Smooth muscle cell (in vitro differentiated cells): ENCODE results near the gene LEPROT. TPM values are rescaled to one million over a fixed set of nuclear protein-coding genes. Genes with fewer than 3 reads are reported as not detected.

ENCODE experiments used
- DNase-seq: peaks from one replicate; lab custom pipeline; 2025; ENCODE audit not compliant: unreplicated experiment; lab: John Stamatoyannopoulos, UW
- H2AFZ ChIP-seq: fragments of 200-600 bp; sonication (generic); 2 replicates; pipeline ENCODE4 v1.6.0; 2016; ENCODE audit warnings: antibody characterized with exemption, low read depth, mild to moderate bottlenecking
- H3F3A ChIP-seq: fragments of 200-600 bp; sonication (generic); 2 replicates; pipeline ENCODE4 v1.6.0; 2017; ENCODE audit warnings: antibody characterized with exemption, low read depth
- H3K27ac ChIP-seq: fragments of 200-600 bp; sonication (generic); 2 replicates; pipeline ENCODE4 v1.5.1; 2016; ENCODE audit warnings: low read depth, mild to moderate bottlenecking
- H3K27me3 ChIP-seq: fragments of 200-600 bp; sonication (generic); 2 replicates; pipeline ENCODE4 v1.6.1; 2016; ENCODE audit warnings: low read depth, mild to moderate bottlenecking
- H3K36me3 ChIP-seq: fragments of 200-600 bp; sonication (generic); 2 replicates; pipeline ENCODE4 v1.5.1; 2016; ENCODE audit warnings: low read depth
- H3K4me1 ChIP-seq: fragments of 200-600 bp; sonication (generic); 2 replicates; pipeline ENCODE4 v1.5.1; 2016; ENCODE audit warnings: low read depth
- H3K4me2 ChIP-seq: fragments of 200-600 bp; sonication (generic); 2 replicates; pipeline ENCODE4 v1.6.0; 2016; ENCODE audit warnings: mild to moderate bottlenecking
- H3K4me3 ChIP-seq: fragments of 200-600 bp; sonication (generic); 2 replicates; pipeline ENCODE4 v1.5.1; 2016; ENCODE audit warnings: mild to moderate bottlenecking
- H3K79me2 ChIP-seq: fragments of 200-600 bp; sonication (generic); 2 replicates; pipeline ENCODE4 v1.6.0; 2016; ENCODE audit warnings: low read depth, mild to moderate bottlenecking
- H3K9ac ChIP-seq: fragments of 200-600 bp; sonication (generic); 2 replicates; pipeline ENCODE4 v1.6.0; 2016; ENCODE audit warnings: low read depth
- H3K9me3 ChIP-seq: fragments of 200-600 bp; sonication (generic); replicated peaks from 2 replicates; pipeline ENCODE4 v1.5.1; 2016; ENCODE audit warnings: low read depth
- H4K20me1 ChIP-seq: fragments of 200-600 bp; sonication (generic); 2 replicates; pipeline ENCODE4 v1.6.0; 2016; ENCODE audit warnings: low read depth
- CTCF ChIP-seq: fragments of 200-600 bp; sonication (generic); IDR thresholded peaks from 2 replicates; pipeline ENCODE4 v1.5.1; 2017; ENCODE audit warnings: borderline replicate concordance, mild to moderate bottlenecking, antibody characterized with exemption; ENCODE audit not compliant: insufficient read depth, poor library complexity, severe bottlenecking
- WGBS: methylation state at CpG from one replicate; pipeline ENCODE4 v1.1.7; 2016; ENCODE audit warnings: low lambda C conversion rate; 5-methylcytosine and 5-hydroxymethylcytosine counted together
- polyA plus RNA-seq: library from polyadenylated mRNA; unstranded; fragments of >200 nt; fragmentation: Nextera tagmentation; extraction: Ambion mirVana; gene quantifications from 2 replicates; pipeline ENCODE4 v1.2.1, GENCODE V29; 2016
- total RNA-seq: library from RNA; depleted of rRNA; stranded (reverse); fragments of >200 nt; gene quantifications from 2 replicates; pipeline ENCODE4 v1.2.3, GENCODE V29; 2014

LEPROT gene
- total and polyA plus RNA-seq, 2 experiments from 2014 or later: 61.0 to 76.4 TPM

- Histone ChIP-seq H3K36me3 (no peaks in the 10 kb centered on the region), H3F3A (peaks cover 11% of the 10 kb centered on the region), H3K79me2 (peaks cover 4% of the 10 kb centered on the region), H4K20me1 (no peaks in the 10 kb centered on the region), H3K9ac (no peak overlapping the region), H3K4me2 (no peak overlapping the region), H3K27me3 (no peaks in the 10 kb centered on the region), H3K4me3 (no peak overlapping the region), H3K4me1 (peaks cover 5% of the 10 kb centered on the region), H3K27ac (no peak overlapping the region), H2AFZ (no peak overlapping the region), H3K9me3 (no peaks in the 10 kb centered on the region)
- DNase-seq: no peak
- WGBS: 86% methylated on average over 1 of the region's 1 CpG
- TF ChIP-seq CTCF: no peak
These were observed 3.7 kb upstream of the LEPROT start for GRCh38 chr1:65416767-65417166.

- H3K4me3 ChIP-seq: no peak overlapping the region
- H4K20me1 ChIP-seq: peaks cover 7% of the 10 kb centered on the region
- H3K27me3 ChIP-seq: no peaks in the 10 kb centered on the region
- DNase-seq: no peak
- peaks cover 11% of the 10 kb centered on the region for H3F3A ChIP-seq
- no peak overlapping the region for H3K4me2 ChIP-seq
- H3K9ac ChIP-seq: no peak overlapping the region
- peaks cover 5% of the 10 kb centered on the region for H3K4me1 ChIP-seq
- peaks cover 14% of the 10 kb centered on the region for H3K79me2 ChIP-seq
- H2AFZ ChIP-seq: no peak overlapping the region
- no peak overlapping the region for H3K27ac ChIP-seq
- no peaks in the 10 kb centered on the region for H3K36me3 ChIP-seq
- WGBS: 82% methylated on average over 2 of the region's 2 CpGs
- no peaks in the 10 kb centered on the region for H3K9me3 ChIP-seq
- no peak for TF ChIP-seq CTCF
These were observed 2.7 kb upstream of the LEPROT start for GRCh38 chr1:65417729-65418128.

GRCh38 chr1:65418522-65419185 is 1.8 kb upstream of the LEPROT start:
- H3K4me2 ChIP-seq: no peak overlapping the region
- H3K9ac ChIP-seq: no peak overlapping the region
- no peaks in the 10 kb centered on the region for H3K36me3 ChIP-seq
- H3K27me3 ChIP-seq: no peaks in the 10 kb centered on the region
- no peak for DNase-seq
- peaks cover 23% of the 10 kb centered on the region for H3K79me2 ChIP-seq
- peak overlapping the region; percentile 100 for H2AFZ ChIP-seq
- no peaks in the 10 kb centered on the region for H3K9me3 ChIP-seq
- H3K27ac ChIP-seq: peak overlapping the region; percentile 92
- H4K20me1 ChIP-seq: peaks cover 16% of the 10 kb centered on the region
- peaks cover 11% of the 10 kb centered on the region for H3F3A ChIP-seq
- TF ChIP-seq CTCF: no peak
- no peak overlapping the region for H3K4me3 ChIP-seq
- peaks cover 5% of the 10 kb centered on the region for H3K4me1 ChIP-seq
- 88% methylated on average over 4 of the region's 4 CpGs for WGBS
